Measurements from ENCODE around the gene OR2A5.
"Not testable (repeated sequence)": the region's sequence is repeated elsewhere in the genome, so short reads cannot be mapped to it uniquely, and the experiment has no call there.

OR2A5 gene

GRCh38 chr7:144009361-144009760, 39.4 kb upstream of the OR2A5 start:
- no peaks in the 10 kb centered on the region for H3F3A ChIP-seq (ENCODE audit: control insufficient read depth, insufficient read depth)
- no peaks in the 10 kb centered on the region for H3K27me3 ChIP-seq (ENCODE audit: control insufficient read depth, low read length)
- no peaks in the 10 kb centered on the region for H4K20me1 ChIP-seq (ENCODE audit: control insufficient read depth, insufficient read depth, low read depth, low read length)
- H3K9me3 ChIP-seq (ENCODE audit: control insufficient read depth, insufficient read depth, low read length): peaks cover 4% of the 10 kb centered on the region; the same call in 1 of the 2 replicates
- no peaks in the 10 kb centered on the region for H3K4me1 ChIP-seq (ENCODE audit: control insufficient read depth, low read length)
- no peak overlapping the region for H3K4me3 ChIP-seq (ENCODE audit: low read length)
- no peaks in the 10 kb centered on the region for H3K36me3 ChIP-seq (ENCODE audit: control insufficient read depth, low read length)
- H3K9me2 ChIP-seq (replicated peaks; ENCODE audit: control insufficient read depth, low read length): no peaks in the 10 kb centered on the region
- no peak for TF ChIP-seq CTCF (IDR thresholded peaks at IDR 0.05; ENCODE audit: low read depth, low read length, poor library complexity, severe bottlenecking)
- no peak for TF ChIP-seq EZH2phosphoT487 (IDR thresholded peaks at IDR 0.05; ENCODE audit: borderline replicate concordance, low read length)
- no peak overlapping the region for H3K4me2 ChIP-seq (ENCODE audit: low read length)
- no peaks in the 10 kb centered on the region for H3K79me2 ChIP-seq (ENCODE audit: control insufficient read depth, low read length)
- H3K27ac ChIP-seq (ENCODE audit: low read depth, low read length): no peak overlapping the region

- H3K4me1 ChIP-seq (ENCODE audit: control insufficient read depth, low read length); H3K27me3 ChIP-seq (ENCODE audit: control insufficient read depth, low read length); H3F3A ChIP-seq (ENCODE audit: control insufficient read depth, insufficient read depth); H3K36me3 ChIP-seq (ENCODE audit: control insufficient read depth, low read length); H3K4me3 ChIP-seq (ENCODE audit: low read length); H4K20me1 ChIP-seq (ENCODE audit: control insufficient read depth, insufficient read depth, low read depth, low read length); H3K79me2 ChIP-seq (ENCODE audit: control insufficient read depth, low read length); H3K27ac ChIP-seq (ENCODE audit: low read depth, low read length); H3K9me3 ChIP-seq (ENCODE audit: control insufficient read depth, insufficient read depth, low read length); H3K9me2 ChIP-seq (replicated peaks; ENCODE audit: control insufficient read depth, low read length); H3K4me2 ChIP-seq (ENCODE audit: low read length): not testable (repeated sequence)
Observed at GRCh38 chr7:144010061-144010460, 38.7 kb upstream of the OR2A5 start.

GRCh38 chr7:144010821-144011220, 37.9 kb upstream of the OR2A5 start:
- not testable (repeated sequence) for H3K4me3 ChIP-seq (ENCODE audit: low read length); H3K9me2 ChIP-seq (replicated peaks; ENCODE audit: control insufficient read depth, low read length); H3K4me2 ChIP-seq (ENCODE audit: low read length); H3K27me3 ChIP-seq (ENCODE audit: control insufficient read depth, low read length); H3K9me3 ChIP-seq (ENCODE audit: control insufficient read depth, insufficient read depth, low read length); H3K36me3 ChIP-seq (ENCODE audit: control insufficient read depth, low read length); H4K20me1 ChIP-seq (ENCODE audit: control insufficient read depth, insufficient read depth, low read depth, low read length); H3K27ac ChIP-seq (ENCODE audit: low read depth, low read length); H3K79me2 ChIP-seq (ENCODE audit: control insufficient read depth, low read length); H3F3A ChIP-seq (ENCODE audit: control insufficient read depth, insufficient read depth); H3K4me1 ChIP-seq (ENCODE audit: control insufficient read depth, low read length)

- Histone ChIP-seq H3K9me2 (replicated peaks; ENCODE audit: control insufficient read depth, low read length) (no peaks in the 10 kb centered on the region), H3K36me3 (ENCODE audit: control insufficient read depth, low read length) (no peaks in the 10 kb centered on the region), H3K9me3 (ENCODE audit: control insufficient read depth, insufficient read depth, low read length) (peaks cover 4% of the 10 kb centered on the region; the same call in 1 of the 2 replicates), H3K4me3 (ENCODE audit: low read length) (no peak overlapping the region), H3K27me3 (ENCODE audit: control insufficient read depth, low read length) (no peaks in the 10 kb centered on the region), H4K20me1 (ENCODE audit: control insufficient read depth, insufficient read depth, low read depth, low read length) (no peaks in the 10 kb centered on the region), H3K79me2 (ENCODE audit: control insufficient read depth, low read length) (no peaks in the 10 kb centered on the region), H3K27ac (ENCODE audit: low read depth, low read length) (no peak overlapping the region), H3K4me1 (ENCODE audit: control insufficient read depth, low read length) (no peaks in the 10 kb centered on the region), H3F3A (ENCODE audit: control insufficient read depth, insufficient read depth) (no peaks in the 10 kb centered on the region), H3K4me2 (ENCODE audit: low read length) (no peak overlapping the region)
- TF ChIP-seq EZH2phosphoT487 (IDR thresholded peaks at IDR 0.05; ENCODE audit: borderline replicate concordance, low read length): no peak
- no peak for TF ChIP-seq CTCF (IDR thresholded peaks at IDR 0.05; ENCODE audit: low read depth, low read length, poor library complexity, severe bottlenecking)
Observed at GRCh38 chr7:144011458-144012230, 37.1 kb upstream of the OR2A5 start.
